HG03159 (cell line): ENCODE results near the gene TPRG1L.
"Not testable (repeated sequence)": the region's sequence is repeated elsewhere in the genome, so short reads cannot be mapped to it uniquely, and the experiment has no call there.

Experiments used
- ATAC-seq: cut with Tn5 transposase; IDR thresholded peaks from one replicate; pipeline ENCODE4 v1.9.1; 2021; ENCODE audit warnings: mild to moderate bottlenecking, moderate library complexity; ENCODE audit not compliant: unreplicated experiment

The TPRG1L gene

DNA sequence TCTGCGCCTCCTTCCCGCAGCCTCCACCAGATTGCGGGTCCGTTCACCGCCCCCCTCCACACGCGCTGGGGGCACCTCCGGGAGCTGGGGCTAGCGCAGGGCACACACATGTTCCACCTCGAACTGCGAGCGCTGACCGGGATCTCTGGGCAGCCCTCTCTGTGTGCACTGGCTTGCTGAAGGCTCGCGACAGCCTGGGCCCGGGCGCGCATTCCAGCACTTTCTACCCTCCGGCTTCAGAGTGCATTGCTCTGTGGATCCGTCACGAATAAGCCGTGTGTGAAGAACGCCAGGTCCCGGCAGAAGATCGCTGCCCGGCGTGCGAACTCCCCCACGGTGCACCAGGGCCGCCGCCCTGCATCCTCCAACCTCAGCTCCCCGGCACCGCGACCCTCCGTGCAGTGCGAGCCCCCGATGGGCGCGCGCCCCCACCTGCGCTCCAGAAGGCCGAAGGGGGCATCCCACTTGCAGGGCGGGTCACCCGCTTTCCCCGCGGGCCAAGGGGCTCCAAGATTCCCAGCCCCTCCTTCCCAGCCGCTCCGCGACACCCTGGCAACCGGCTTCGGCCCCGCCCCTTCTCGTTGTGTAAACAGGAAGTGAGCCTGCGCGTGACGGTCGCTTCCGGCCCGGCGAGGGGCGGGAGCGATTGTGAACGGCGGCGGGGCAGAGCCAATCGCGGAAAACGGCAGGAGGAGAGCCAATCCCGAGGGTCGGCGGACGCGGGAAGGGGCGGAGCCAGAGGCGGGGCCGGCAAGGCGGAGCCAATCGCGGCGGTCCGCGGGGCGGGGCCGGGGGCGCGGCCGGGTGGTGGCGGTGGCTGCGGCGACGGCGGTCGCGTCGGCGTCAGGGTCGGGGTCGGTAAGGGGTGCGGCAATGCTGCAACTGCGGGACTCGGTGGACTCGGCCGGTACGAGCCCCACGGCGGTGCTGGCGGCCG is at the start of gene TPRG1L:
Gene TPRG1L, plus strand, starts transcription at position 816 of the 937 bp plus-strand sequence. Its CDS starts 58 bp downstream, at position 874.
- ATAC-seq, result peak; percentile 93

DNA sequence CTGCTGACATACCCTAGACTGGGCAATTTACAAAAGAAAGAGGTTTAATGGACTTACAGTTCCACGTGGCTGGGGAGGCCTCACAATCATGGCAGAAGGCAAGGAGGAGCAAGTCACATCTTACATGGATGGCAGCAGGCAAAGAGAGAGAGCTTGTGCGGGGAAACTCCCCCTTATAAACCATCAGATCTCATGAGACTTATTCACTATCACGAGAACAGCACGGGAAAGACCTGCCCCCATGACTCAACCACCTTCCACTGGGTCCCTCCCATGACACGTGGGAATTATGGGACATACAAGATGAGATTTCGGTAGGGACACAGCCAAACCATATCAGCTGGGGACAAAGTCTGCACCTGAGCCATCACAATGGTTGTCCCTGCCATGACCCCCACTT is 49.3 kb upstream of the TPRG1L start:
- ATAC-seq, result not testable (repeated sequence)

DNA sequence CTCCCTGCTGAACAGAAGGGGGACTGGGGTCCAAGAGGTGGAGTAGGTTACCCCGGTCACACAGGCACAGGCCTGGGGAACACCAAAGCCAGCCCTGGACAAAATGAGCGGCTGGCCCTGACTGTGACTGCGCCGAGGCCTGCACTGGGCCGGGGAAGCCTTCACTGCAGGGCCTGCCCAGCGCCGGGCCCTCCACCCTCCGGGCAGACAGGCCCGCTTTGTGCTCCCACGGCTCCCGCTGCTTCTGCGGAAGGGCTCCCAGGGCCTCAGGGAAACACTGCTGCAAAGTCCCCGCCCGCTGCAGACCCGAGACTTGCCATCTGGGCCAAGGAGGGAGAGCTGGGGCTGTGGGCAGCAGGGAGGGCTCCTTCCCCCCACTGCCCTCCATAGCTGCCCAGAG is 48.8 kb upstream of the TPRG1L start:
- ATAC-seq, result no peak

DNA sequence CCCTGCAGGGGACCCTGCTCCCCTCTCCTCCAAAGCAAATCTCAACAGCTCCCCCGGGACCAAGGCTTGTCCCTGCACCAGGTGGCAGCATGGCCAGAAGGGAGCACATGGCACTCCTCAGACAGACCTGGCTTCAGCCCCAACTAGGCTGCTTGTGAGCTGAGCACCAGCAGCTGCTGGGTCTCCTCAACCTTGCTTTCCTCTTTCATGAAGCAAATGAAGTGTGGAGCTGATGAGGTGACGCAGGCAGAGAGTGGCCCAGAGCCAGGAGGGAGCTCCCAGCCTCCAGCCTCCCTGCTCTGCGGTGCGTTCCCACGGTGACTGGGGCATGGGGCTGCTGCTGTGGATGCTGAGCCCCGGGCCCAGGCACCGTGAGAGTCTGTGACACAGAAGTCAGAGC is 47.5 kb upstream of the TPRG1L start:
- ATAC-seq, result no peak

DNA sequence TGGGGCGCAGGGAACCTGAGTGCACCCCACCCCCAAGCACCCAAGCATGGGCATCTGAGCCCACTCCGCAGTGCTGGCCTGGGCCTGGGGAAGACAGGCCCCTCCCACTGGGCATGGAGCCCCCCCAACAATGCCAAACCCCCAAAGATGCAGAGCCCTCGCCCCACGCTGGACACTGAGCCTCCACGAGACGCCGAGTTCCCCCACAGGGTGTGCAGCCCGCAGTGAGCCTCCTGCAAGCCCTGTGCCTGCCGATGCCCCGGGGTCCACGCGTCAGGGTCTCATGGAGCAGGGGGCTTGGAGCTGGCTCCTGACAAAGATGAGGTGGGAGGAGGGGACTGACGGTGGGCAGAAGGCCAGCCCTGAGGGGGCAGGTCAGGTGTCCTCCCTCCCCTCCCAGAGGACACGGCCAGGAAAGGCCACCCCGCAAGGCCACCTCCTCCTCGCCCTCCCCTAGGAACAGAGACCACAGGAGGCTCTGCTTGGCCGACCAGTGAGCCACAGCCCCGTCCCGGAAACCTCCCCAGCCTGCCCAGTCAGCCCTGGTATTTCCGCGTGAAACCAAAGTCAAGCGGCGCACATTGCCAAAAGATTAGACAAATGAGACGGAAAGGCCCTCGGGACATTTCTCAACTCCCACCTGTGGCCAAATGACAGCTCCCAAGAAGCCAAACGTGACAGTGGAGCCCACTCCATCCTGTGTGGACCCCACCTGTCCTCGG is 46.9 kb upstream of the TPRG1L start:
- no peak for ATAC-seq

GRCh38 chr1:3578433-3578805 is 46.4 kb upstream of the TPRG1L start:
- ATAC-seq, result no peak

- no peak for ATAC-seq
These were observed 45.9 kb upstream of the TPRG1L start for GRCh38 chr1:3578906-3579305.

DNA sequence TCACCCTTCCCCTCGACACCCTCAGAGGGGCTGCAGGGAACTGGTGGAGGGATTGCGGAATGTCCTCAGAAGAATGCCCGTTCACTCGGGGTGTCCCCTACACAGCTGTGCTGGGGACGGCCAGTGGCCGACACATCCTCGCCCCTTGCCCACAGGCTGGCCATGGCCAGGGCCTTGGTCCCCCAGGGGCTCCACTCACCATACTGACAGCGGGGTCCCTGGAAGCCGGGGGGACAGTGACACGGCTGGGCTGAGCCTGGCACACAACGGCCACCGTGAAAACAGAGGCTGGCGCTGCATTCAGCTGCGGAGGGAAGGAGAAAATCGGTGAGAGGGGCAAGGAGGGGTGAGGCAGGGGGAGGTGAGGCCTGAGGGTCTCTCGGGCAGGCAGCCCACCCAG is 45.2 kb upstream of the TPRG1L start:
- ATAC-seq, result no peak

GRCh38 chr1:3580231-3580630 is 44.6 kb upstream of the TPRG1L start:
- ATAC-seq, result no peak

GRCh38 chr1:3581296-3582036 is 43.3 kb upstream of the TPRG1L start:
- no peak for ATAC-seq

DNA sequence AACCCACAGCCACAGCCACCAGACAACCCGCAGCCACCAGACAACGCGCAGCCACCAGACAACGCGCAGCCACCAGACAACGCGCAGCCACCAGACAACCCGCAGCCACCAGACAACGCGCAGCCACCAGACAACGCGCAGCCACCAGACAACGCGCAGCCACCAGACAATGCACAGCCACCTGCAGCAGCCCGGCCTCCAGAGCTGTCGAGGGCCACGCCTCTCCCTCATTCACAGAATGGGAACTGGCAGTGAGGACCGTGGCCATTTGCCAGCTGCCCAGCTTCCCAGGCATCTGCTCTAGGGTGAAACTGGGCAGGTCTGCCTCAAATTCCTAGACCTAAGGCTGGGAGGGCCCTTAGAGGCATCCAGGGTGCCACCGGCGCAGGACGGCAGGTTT is 41.1 kb upstream of the TPRG1L start:
- ATAC-seq, result not testable (repeated sequence)

- no peak for ATAC-seq
These were observed 39.9 kb upstream of the TPRG1L start for GRCh38 chr1:3584915-3585314.

DNA sequence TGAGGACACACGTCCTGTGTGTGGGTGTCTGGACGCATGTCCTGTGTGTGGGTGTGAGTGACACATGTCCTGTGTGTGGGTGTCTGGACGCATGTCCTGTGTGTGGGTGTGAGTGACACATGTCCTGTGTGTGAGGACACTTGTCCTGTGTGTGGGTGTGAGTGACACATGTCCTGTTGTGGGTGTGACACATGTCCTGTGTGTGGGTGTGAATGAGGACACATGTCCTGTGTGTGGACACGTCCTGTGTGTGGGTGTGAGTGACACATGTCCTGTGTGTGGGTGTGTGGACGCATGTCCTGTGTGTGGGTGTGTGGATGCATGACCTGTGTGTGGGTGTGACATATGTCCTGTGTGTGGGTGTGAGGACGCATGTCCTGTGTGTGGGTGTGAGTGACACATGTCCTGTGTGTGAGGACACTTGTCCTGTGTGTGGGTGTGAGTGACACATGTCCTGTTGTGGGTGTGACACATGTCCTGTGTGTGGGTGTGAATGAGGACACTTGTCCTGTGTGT is 39.4 kb upstream of the TPRG1L start:
- not testable (repeated sequence) for ATAC-seq

GRCh38 chr1:3585940-3586568 is 38.8 kb upstream of the TPRG1L start:
- no peak for ATAC-seq

DNA sequence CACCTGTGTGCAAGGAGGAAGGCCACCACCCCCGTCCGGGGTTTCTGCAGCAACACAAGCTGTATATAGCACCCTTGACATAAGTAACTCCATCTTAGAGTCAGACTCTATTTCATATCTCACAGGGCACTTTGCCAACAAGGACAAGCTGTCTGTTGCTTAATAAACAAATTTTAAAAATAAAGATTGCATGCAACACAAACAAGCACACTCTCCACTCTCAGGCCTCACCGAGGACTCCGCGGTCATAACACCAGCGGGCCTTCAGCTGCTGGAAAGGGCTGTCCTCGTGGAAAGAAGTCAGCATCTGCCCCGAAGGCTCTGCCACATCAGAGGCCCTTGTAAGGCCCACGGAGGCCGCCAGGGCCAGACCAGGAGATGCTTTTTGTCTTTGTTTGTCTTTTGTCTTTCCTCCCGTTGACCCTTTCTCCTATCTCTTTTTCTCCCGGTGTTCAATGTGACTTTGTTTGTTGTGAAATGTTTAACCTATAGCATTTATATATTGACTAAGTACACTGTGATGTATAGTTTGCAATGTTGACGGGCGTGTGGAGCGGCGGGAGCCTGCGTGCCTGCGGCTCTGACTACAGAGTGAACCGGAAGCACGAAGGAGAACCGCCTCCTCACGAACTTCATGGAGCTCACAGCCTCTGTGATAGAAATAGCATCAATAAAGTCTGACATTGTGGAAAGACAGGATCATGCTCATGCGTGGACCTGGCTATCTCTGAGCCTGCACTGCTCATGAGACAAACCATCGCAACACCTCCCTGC is 37.6 kb upstream of the TPRG1L start:
- no peak for ATAC-seq

DNA sequence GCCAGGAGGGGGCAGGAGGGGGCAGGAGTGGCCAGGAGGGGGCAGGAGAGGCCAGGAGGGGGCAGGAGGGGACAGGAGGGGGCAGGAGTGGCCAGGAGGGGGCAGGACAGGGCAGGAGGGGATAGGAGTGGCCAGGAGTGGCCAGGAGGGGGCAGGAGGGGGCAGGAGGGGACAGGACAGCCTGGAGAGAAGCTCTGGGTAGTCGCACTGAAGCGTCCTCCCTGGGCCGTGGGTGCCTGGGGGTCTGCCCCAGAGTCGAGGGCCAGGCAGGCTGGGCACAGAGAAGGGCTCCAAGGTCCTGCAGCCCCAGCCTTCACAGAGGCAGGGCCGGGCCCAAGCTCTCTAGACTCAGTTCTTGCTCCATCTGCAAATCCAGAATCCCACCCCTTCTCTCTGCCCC is 36.4 kb upstream of the TPRG1L start:
- ATAC-seq, result no peak

DNA sequence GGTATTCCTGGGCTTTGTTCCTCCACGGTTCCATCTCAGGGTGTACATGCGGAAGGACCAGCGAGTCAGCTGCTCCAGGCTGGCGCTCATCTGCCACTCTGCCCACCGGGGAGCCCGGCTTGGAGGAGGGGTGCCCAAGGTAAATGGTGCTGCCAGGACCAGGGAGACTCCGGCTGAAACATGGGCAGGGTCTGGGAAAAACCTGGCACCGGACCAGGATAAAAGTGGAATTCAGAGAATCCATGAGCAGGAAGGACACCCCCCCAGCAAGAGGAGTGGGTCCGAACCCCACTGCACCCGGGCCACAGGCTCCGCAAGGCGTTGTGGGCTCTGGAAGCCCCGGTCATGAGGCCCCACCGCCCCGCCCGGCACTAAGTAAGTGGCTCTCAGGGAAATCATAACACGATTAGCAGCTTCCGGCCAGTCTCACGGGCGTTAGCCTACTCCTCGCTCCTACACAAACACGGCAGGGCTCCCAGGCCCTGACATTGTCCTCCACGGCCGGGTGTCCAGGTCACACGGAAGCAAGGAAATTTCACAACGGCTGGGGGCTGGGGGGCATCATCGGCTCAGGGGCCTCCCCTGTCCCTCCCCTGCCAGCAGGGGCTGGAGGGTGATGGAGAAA is 34.6 kb upstream of the TPRG1L start:
- no peak for ATAC-seq

DNA sequence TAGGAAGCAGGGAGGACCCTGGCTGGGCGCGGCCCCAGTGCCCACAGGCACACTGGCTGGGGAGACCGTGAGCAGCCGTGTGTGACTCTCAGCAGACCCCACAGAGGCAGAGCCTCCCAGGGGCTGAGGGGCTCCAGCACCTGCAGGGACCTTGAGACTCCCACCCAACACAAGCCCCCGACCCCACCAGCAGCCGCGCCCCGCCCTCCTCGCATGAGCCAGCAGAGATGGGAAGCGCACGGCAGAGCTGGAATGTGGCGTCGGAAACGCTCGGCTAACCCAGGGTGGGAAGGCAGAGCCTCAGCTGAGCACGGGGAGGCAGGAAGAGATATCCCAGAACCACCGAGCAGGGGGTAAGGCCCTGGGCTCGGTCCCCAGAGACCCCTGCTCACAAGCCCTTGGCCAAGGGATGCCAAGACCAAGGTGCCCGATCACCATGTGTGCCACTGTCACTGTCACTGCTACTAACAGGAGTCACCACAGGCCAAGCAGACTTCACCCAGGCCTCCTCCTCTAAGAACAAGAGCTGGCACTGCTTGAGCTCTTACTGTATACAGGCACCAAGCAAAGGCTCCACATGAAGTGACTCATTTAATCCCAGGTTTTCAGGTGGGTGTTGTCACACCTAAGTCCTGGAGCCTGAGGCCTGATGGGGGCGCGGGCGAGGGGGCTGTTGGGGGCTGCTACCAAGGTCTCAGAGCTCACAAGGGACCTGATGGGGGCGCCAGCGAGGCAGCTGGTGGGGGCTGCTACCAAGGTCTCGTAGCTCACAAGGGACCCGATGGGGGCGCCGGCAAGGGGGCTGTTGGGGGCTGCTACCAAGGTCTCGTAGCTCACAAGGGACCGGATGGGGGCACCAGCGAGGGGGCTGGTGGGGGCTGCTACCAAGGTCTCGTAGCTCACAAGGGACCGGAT is 33.6 kb upstream of the TPRG1L start:
- no peak for ATAC-seq
